Body of pancreas (tissue), 4 donors: ENCODE data around the gene APPL2.

ENCODE experiments used
- POLR2A ChIP-seq, 3 donors: fragments of 450-650 bp; IDR thresholded peaks; one replicate each; pipeline ENCODE4 v1.6.1; 2016; ENCODE audit warnings: antibody characterized with exemption in 3 of 3, mild to moderate bottlenecking in 2 of 3
- TF ChIP-seq, protein P1 (sequence below), 7 experiments: fragments of 450-650 bp in 4 of 7; fragments of 200-600 bp in 3 of 7; sonication (generic) in 3 of 7; IDR thresholded peaks; one replicate each; pipeline ENCODE4 v1.5.1; 2016 to 2019; ENCODE audit warnings: antibody characterized with exemption in 7 of 7

DNA sequence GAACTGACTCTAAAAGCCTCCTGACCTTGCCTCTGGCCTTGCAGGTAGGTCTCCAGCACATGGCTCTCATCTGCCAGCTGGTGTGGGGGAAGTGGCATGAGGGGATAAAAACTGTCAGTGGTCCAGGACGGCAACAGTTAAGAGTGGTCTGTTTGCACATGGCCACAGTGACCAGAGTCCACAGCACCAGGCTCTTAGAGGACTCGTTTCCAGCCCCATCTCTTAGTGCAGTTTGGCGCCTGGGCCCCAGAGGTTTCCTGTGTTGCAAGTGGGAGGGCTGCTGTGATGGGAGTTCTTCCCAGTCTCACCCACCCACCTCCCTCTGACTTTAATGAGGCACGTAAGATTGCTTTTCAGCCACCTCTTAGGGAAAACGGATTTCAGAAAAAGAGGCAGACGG lies 37.0 kb downstream of the APPL2 start:
- TF ChIP-seq, protein P1, sequence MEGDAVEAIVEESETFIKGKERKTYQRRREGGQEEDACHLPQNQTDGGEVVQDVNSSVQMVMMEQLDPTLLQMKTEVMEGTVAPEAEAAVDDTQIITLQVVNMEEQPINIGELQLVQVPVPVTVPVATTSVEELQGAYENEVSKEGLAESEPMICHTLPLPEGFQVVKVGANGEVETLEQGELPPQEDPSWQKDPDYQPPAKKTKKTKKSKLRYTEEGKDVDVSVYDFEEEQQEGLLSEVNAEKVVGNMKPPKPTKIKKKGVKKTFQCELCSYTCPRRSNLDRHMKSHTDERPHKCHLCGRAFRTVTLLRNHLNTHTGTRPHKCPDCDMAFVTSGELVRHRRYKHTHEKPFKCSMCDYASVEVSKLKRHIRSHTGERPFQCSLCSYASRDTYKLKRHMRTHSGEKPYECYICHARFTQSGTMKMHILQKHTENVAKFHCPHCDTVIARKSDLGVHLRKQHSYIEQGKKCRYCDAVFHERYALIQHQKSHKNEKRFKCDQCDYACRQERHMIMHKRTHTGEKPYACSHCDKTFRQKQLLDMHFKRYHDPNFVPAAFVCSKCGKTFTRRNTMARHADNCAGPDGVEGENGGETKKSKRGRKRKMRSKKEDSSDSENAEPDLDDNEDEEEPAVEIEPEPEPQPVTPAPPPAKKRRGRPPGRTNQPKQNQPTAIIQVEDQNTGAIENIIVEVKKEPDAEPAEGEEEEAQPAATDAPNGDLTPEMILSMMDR (IDR thresholded peaks at IDR 0.05): no peak
- no peak for TF ChIP-seq POLR2A (IDR thresholded peaks at IDR 0.05)
